Epithelial cell of alveolus of lung (primary cell): ENCODE results near the gene OLA1. TPM values are rescaled to one million over a fixed set of nuclear protein-coding genes. Genes with fewer than 3 reads are reported as not detected.

Experiments used
- total RNA-seq: library from RNA; depleted of rRNA; stranded (reverse); fragments of >200 nt; gene quantifications from 2 replicates; pipeline ENCODE4 v1.2.1, GENCODE V29; 2015

OLA1 gene
- total RNA-seq, result 83.7 and 101 TPM in 2 replicates

DNA sequence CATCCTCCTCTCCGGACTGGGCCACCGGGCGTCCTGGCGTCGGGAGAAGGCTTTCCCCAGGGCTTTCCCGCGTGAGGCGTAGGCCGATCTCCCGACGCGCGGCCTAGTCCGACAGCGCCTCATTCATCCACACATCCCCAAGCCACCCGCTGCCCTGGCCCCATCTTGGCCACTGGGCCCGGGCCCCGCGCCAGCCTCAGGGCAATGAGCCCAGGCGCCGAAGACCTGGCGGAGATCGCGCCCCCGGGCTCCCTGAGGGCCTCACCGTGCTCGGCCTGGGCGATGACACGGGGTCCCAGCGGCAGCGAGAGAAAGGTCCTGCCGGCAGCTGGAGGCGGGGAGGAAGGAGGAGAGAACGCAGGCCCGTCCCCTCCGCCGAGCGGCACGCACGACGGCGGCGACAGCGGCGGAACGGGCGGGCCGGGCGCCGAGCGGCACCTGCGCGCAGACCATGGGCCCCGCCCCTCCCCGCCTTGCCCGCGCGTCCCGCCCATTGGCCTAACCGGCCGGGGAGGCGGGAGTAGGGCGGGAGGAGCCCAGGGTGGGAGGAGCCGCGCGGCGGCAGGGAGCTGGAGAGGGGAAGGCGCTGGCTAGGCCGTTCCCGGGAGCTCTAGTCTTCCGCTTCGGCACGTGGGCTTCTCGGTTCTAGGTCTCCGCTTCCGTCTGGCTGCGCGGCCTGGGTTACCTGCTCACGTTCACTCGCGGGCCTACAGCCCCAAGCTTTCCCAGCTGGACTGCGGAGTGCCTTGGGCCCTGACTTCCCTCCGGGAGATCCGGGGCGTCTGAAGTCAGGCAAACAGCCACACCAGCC is at the start of gene OLA1:
TSS of gene OLA1 (minus strand) at position 346 of the 811 bp plus-strand sequence. CDS start 1,717 bp downstream, outside the sequence.

Other genes starting within 250 kb of the OLA1 start
- not detected in 2 replicates for gene SP9, start 86.4 kb upstream of the OLA1 start, total RNA-seq
- gene SCRN3, start 147.2 kb upstream of the OLA1 start, total RNA-seq, result 11.2 and 26.0 TPM in 2 replicates
- 1.6 and 2.2 TPM in 2 replicates for gene GPR155, start 238.5 kb upstream of the OLA1 start, total RNA-seq